B cell (primary cell): ENCODE measurements around the gene ARHGEF7.

Experiments used
- CTCF ChIP-seq: fragments of 200-600 bp; IDR thresholded peaks from one replicate; pipeline ENCODE4 v1.8.0; 2022; ENCODE audit warnings: antibody characterized with exemption, mild to moderate bottlenecking
- EZH2 ChIP-seq: IDR thresholded peaks from 2 replicates; pipeline ENCODE4 v1.6.1; 2012; ENCODE audit warnings: borderline replicate concordance, low read depth, mild to moderate bottlenecking, moderate library complexity, low read length; ENCODE audit not compliant: insufficient read depth, poor library complexity, severe bottlenecking

- TF ChIP-seq CTCF, result no peak
- no peak for TF ChIP-seq EZH2
Observed at GRCh38 chr13:111181977-111182376, 66.9 kb downstream of the ARHGEF7 start.
